ENCODE results near the gene PRKRA. TPM values are rescaled to one million over a fixed set of nuclear protein-coding genes. Genes with fewer than 3 reads are reported as not detected.
A peak's percentile ranks its signal among the peaks of the same experiment; 100 is the strongest.

PRKRA gene
- total RNA-seq, result 10 to 100 TPM; 56.3 to 60.3 TPM

DNA sequence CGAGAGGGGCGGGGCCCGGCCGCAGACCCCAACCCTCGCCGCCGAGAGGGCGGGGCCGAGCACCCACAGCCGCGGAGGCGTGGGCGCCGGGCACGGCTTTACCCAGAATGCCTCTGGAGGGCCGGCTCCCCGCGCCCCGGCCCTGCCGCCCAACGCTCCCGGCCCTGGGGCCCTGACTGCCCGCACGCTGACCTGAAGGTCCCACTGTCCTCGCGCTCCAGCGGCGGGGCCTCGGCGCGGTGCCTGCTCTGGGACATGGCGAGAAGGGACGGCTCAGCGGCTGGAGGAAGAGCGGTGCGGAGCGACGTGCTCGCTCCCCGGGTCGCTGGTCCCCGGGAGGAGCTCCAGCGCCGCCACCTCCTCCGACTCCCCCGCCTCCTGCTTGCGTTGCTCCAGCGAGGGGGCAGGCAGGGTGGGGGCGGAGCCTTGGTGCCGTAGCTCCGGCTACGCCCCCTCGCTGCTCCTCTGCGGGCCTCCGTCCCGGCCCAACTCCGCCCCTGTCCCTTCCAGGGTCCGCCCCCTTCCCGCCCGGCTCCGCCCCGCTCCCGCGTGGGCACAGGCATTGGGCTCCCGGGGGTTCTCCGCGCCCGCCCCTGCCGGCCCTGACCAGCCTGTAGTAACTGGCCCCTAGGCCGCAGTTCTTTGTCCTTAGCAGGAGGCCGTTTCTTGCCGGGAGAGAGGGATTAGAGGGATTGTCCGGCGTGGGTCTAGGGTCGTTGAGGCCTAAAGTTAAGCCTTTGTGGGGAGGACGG lies at the start of gene PRKRA, which contains the start of gene PJVK:
TSS of gene PRKRA (minus strand) at position 402 of the 752 bp plus-strand sequence. CDS start at position 257, 145 bp downstream.
TSS of gene PJVK (plus strand) at position 605 of the 752 bp plus-strand sequence. CDS start 2,032 bp downstream, outside the sequence.
- ChIA-PET CTCF (interaction anchor here (0.6 to 5.0 kb wide), 4 partner anchors 37 to 688 kb away, joined by 3 to 43 read pairs (median 4); partner anchors contain the start of gene RBM45), POLR2A (interaction anchor here (0.7 to 2.2 kb wide), 5 partner anchors 16 to 80 kb away, joined by 3 to 12 read pairs (median 6); partner anchors contain the start of gene PLEKHA3)
- Mint-ChIP-seq H3K4me3 (peak within 1 kb of the TSS; percentile 89), H3K4me1 (ENCODE audit: low read depth) (peaks cover 24% of the 10 kb centered on the region), H3K27me3 (no peaks in the 10 kb centered on the region), H3K9me3 (no peaks in the 10 kb centered on the region), H3K36me3 (peaks cover 22% of the 10 kb centered on the region), H3K27ac (peak within 1 kb of the TSS; percentile 95)
- intact Hi-C loops (cut with micrococcal nuclease), result loop anchor here (1.0 to 2.0 kb wide), 8 partner anchors 27 to 582 kb away; partner anchors contain the start of genes FKBP7, OSBPL6 and RBM45
- peak; percentile 97 for DNase-seq

GRCh38 chr2:178499640-178500039 lies 48.7 kb upstream of the PRKRA start:
- intact Hi-C loops (cut with micrococcal nuclease), result no loop called here
- no peak for DNase-seq
- Mint-ChIP-seq H3K4me1 (ENCODE audit: low read depth) (no peaks in the 10 kb centered on the region), H3K27ac (no peak overlapping the region), H3K27me3 (no peaks in the 10 kb centered on the region), H3K9me3 (no peaks in the 10 kb centered on the region), H3K36me3 (peaks cover 53% of the 10 kb centered on the region), H3K4me3 (no peak overlapping the region)
- CTCF ChIA-PET, result interaction anchor here (1.2 kb wide), 1 partner anchor 85 kb away, joined by 3 read pairs; no protein-coding TSS in a partner anchor
- POLR2A ChIA-PET, result no interaction called here

- peaks cover 58% of the 10 kb centered on the region for H3K36me3 Mint-ChIP-seq
- ChIA-PET POLR2A (no interaction called here), CTCF (interaction anchor here (0.5 to 0.9 kb wide), 2 partner anchors 17 to 83 kb away, joined by 3 read pairs; no protein-coding TSS in a partner anchor)
- no peak for DNase-seq
- no peaks in the 10 kb centered on the region for H3K27me3 Mint-ChIP-seq
- no peak overlapping the region for H3K4me3 Mint-ChIP-seq
- no peak overlapping the region for H3K27ac Mint-ChIP-seq
- no peaks in the 10 kb centered on the region for H3K9me3 Mint-ChIP-seq
- H3K4me1 Mint-ChIP-seq (ENCODE audit: low read depth), result no peaks in the 10 kb centered on the region
- intact Hi-C loops (cut with micrococcal nuclease), result no loop called here
Measured at GRCh38 chr2:178498137-178498536, 47.2 kb upstream of the PRKRA start.

GRCh38 chr2:178496049-178496448 lies 45.1 kb upstream of the PRKRA start:
- H3K27ac Mint-ChIP-seq, result no peak overlapping the region
- intact Hi-C loops (cut with micrococcal nuclease), result no loop called here

DNA sequence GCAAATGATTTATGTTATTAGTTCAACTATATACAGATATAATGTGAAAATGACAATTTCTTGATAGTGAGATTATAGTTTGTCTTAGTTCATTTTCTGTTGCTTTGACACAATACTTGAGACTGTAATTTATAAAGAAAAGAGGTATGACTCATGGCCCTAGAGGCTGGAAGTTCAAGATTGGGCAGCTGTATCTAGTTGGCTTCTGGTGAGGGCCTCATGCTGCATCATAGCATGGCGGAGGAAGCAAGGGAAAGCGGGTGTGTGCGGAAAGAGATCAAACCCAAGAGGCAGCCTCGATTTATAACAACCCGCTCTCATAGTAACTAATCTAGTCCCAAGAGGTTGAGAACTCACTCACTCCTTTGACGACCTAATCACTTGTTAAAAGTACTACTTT lies 40.6 kb upstream of the PRKRA start:
- no peak for DNase-seq
- Mint-ChIP-seq H3K4me3 (no peak overlapping the region), H3K27ac (no peak overlapping the region), H3K9me3 (no peaks in the 10 kb centered on the region), H3K4me1 (ENCODE audit: low read depth) (peaks cover 14% of the 10 kb centered on the region), H3K36me3 (peaks cover 56% of the 10 kb centered on the region), H3K27me3 (no peaks in the 10 kb centered on the region)
- CTCF ChIA-PET, result no interaction called here
- POLR2A ChIA-PET, result no interaction called here
- intact Hi-C loops (cut with micrococcal nuclease), result no loop called here

More at GRCh38 chr2:178496049-178496448, 45.1 kb upstream of the PRKRA start:
- Mint-ChIP-seq H3K9me3 (no peaks in the 10 kb centered on the region), H3K36me3 (peaks cover 54% of the 10 kb centered on the region), H3K27me3 (no peaks in the 10 kb centered on the region), H3K4me3 (no peak overlapping the region), H3K4me1 (ENCODE audit: low read depth) (peaks cover 2% of the 10 kb centered on the region)
- DNase-seq, result no peak
- ChIA-PET POLR2A (no interaction called here), CTCF (interaction anchor here (0.6 kb wide), 1 partner anchor 170 kb away, joined by 3 read pairs; no protein-coding TSS in a partner anchor)

DNA sequence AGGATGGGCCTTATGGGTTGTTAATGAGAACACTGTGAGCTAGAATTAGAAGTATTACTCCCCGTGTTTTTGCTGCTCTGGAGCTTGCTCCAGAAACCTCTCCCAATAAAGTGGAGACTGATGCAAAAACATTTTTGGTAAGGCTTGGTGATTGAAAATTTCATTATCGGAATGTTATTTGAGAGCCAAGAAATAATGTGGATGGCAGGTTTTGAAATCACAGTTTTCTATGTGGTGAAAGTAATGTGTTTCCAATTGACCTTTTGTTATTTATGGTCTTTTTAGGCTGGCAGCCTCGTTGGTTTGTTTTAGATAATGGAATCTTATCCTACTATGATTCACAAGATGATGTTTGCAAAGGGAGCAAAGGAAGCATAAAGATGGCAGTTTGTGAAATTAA lies 34.4 kb upstream of the PRKRA start:
- H3K27ac Mint-ChIP-seq, result no peak overlapping the region
- DNase-seq, result no peak
- H3K4me1 Mint-ChIP-seq (ENCODE audit: low read depth), result peaks cover 40% of the 10 kb centered on the region
- no peak overlapping the region for H3K4me3 Mint-ChIP-seq
- CTCF ChIA-PET, result no interaction called here
- H3K9me3 Mint-ChIP-seq, result no peaks in the 10 kb centered on the region
- no peaks in the 10 kb centered on the region for H3K27me3 Mint-ChIP-seq
- POLR2A ChIA-PET, result no interaction called here
- intact Hi-C loops (cut with micrococcal nuclease), result no loop called here
- H3K36me3 Mint-ChIP-seq, result peaks cover 29% of the 10 kb centered on the region

- ChIA-PET CTCF (no interaction called here), POLR2A (no interaction called here)
- no peak for DNase-seq
- Mint-ChIP-seq H3K36me3 (peaks cover 23% of the 10 kb centered on the region), H3K4me3 (no peak overlapping the region), H3K9me3 (no peaks in the 10 kb centered on the region), H3K4me1 (ENCODE audit: low read depth) (peaks cover 42% of the 10 kb centered on the region), H3K27ac (no peak overlapping the region), H3K27me3 (no peaks in the 10 kb centered on the region)
- intact Hi-C loops (cut with micrococcal nuclease), result no loop called here
Measured at GRCh38 chr2:178484245-178485041, 33.5 kb upstream of the PRKRA start.

GRCh38 chr2:178482437-178482836 lies 31.5 kb upstream of the PRKRA start:
- Mint-ChIP-seq H3K27me3 (no peaks in the 10 kb centered on the region), H3K9me3 (no peaks in the 10 kb centered on the region), H3K4me3 (peak overlapping the region; percentile 51), H3K27ac (no peak overlapping the region), H3K36me3 (peaks cover 14% of the 10 kb centered on the region), H3K4me1 (ENCODE audit: low read depth) (peaks cover 40% of the 10 kb centered on the region)
- intact Hi-C loops (cut with micrococcal nuclease), result no loop called here
- ChIA-PET CTCF (interaction anchor here (0.6 to 1.0 kb wide), 3 partner anchors 10 to 85 kb away, joined by 3 read pairs; no protein-coding TSS in a partner anchor), POLR2A (no interaction called here)
- DNase-seq, result peak; percentile 11

DNA sequence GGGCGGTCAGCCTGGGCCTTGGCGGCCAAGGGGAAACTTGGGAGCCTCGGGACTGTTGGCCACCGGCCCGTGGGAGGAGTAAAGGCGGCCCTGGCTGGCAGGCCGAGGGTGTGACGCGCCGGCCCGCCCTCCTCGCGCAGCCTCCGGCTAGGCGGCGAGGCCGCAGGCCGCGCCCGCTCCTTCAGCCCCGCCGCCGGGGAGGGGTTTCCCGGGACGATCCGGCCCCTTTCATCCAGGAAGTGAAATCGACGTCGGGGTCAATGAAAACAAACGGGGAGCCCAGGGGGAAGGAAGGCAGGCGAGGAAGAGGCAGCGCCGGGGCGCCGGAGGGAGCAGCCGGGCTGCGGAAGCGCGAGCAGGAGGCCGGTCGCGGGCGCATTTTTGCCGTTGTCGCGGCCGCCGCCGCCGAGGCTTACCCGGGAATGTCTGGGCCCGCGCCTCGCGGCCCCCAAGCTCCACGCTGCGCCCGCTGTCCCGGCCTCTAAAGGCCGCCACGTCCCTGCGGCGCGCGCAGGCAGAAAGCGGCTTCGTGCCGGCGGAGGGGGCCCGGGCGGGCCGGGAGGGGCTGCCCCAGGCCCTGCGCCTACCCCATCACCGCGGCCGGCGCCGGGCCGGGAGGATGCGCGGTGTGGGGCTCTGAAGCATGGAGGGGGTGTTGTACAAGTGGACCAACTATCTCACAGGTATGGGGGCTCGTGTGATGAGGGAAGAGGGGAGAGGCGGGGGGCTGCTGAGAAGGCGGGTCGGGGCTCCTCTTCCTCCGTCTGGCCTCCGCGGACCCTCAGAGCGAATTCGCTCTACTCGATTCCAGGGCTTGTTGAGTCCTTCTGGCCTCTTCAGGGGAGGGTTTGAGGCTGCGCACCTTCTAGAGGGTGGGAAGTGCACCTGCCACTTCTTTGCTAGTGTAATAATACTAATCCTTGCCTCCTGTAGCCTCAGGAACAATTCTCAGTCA lies 29.5 kb upstream of the PRKRA start, which contains the start of gene PLEKHA3:
TSS of gene PLEKHA3 (plus strand) at position 231 of the 955 bp plus-strand sequence. CDS start at position 644, 413 bp downstream.
- Mint-ChIP-seq H3K27me3 (no peaks in the 10 kb centered on the region), H3K27ac (peak within 1 kb of the TSS; percentile 97), H3K9me3 (no peaks in the 10 kb centered on the region), H3K4me1 (ENCODE audit: low read depth) (peaks cover 40% of the 10 kb centered on the region), H3K36me3 (peaks cover 3% of the 10 kb centered on the region), H3K4me3 (peak within 1 kb of the TSS; percentile 97)
- intact Hi-C loops (cut with micrococcal nuclease), result no loop called here
- DNase-seq, result peak; percentile 83
- CTCF ChIA-PET, result interaction anchor here (1.0 to 2.3 kb wide), 5 partner anchors 31 to 368 kb away, joined by 3 to 10 read pairs (median 6); partner anchors contain the start of gene RBM45
- POLR2A ChIA-PET, result interaction anchor here (3.3 kb wide), 1 partner anchor 30 kb away, joined by 12 read pairs; the partner anchor contains the start of genes PJVK and PRKRA

- H3K27ac Mint-ChIP-seq, result peak overlapping the region; percentile 97
- intact Hi-C loops (cut with micrococcal nuclease), result loop anchor here (1.0 to 10.0 kb wide), 5 partner anchors 44 to 415 kb away; no protein-coding TSS in a partner anchor
- peaks cover 37% of the 10 kb centered on the region for H3K4me1 Mint-ChIP-seq (ENCODE audit: low read depth)
- H3K27me3 Mint-ChIP-seq, result no peaks in the 10 kb centered on the region
- no peaks in the 10 kb centered on the region for H3K36me3 Mint-ChIP-seq
- no peak for DNase-seq
- H3K9me3 Mint-ChIP-seq, result no peaks in the 10 kb centered on the region
- POLR2A ChIA-PET, result interaction anchor here (3.3 kb wide), 1 partner anchor 29 kb away, joined by 12 read pairs; the partner anchor contains the start of genes PJVK and PRKRA
- peak overlapping the region; percentile 97 for H3K4me3 Mint-ChIP-seq
- CTCF ChIA-PET, result interaction anchor here (1.0 to 2.3 kb wide), 5 partner anchors 30 to 368 kb away, joined by 3 to 10 read pairs (median 6); partner anchors contain the start of gene RBM45
Measured at GRCh38 chr2:178479758-178480226, 28.8 kb upstream of the PRKRA start.
